HepG2 (cell line): ENCODE measurements around the gene RHBDF2. TPM values are rescaled to one million over a fixed set of nuclear protein-coding genes. Genes with fewer than 3 reads are reported as not detected.

Experiments used
- ATAC-seq: fragments of 200-7000 bp; cut with Tn5 transposase; 3 replicates; pipeline ENCODE4 v1.9.1; 2020; ENCODE audit warnings: mild to moderate bottlenecking, moderate library complexity
- BruUV-seq: library from RNA; stranded (reverse); fragments of 400-500 nt; replicated peaks from 2 replicates; lab custom pipeline; 2021; lab: Mats Ljungman, UMichigan
- CTCF ChIA-PET: fragments of 300-600 bp; formaldehyde crosslinking; extraction: SDS; loops from one replicate; lab custom pipeline; 2021; ENCODE audit warnings: low total read pairs, inconsistent platforms, low intra/inter-chr PET ratio; lab: Yijun Ruan, JAX
- POLR2A ChIA-PET: fragments of 350-600 bp; sonication (Branson Sonifier 250); formaldehyde crosslinking; loops from one replicate; lab custom pipeline; 2020; ENCODE audit warnings: antibody characterized with exemption, inconsistent platforms; lab: Yijun Ruan, JAX
- DNase-seq: peaks from one replicate; pipeline ENCODE4 v3.0.0-alpha.2; 2015; ENCODE audit warnings: low spot score
- FAIRE-seq: peaks from 3 replicates; lab custom pipeline; 2011; peaks lifted over from hg19 to GRCh38; lab: Jason Lieb, UNC
- H2AFZ ChIP-seq: one replicate; pipeline ENCODE4 v1.6.1; 2011; ENCODE audit warnings: low read length, inconsistent platforms
- H3K27ac ChIP-seq: fragments of 300-600 bp; 3 replicates; pipeline ENCODE4 v1.8.0; 2011; ENCODE audit warnings: mixed run types, mild to moderate bottlenecking, mixed read lengths, low read length, inconsistent platforms; ENCODE audit not compliant: insufficient read depth; ENCODE audit errors: extremely low read length
- H3K27me3 ChIP-seq, 2 experiments: fragments of 200-600 bp in 1 of 2; 2 replicates in 1 of 2; 3 replicates in 1 of 2; pipeline versions ENCODE4 v1.6.0 to v1.8.0; 2011; ENCODE audit warnings: low read length in 2 of 2, mild to moderate bottlenecking in 2 of 2, moderate library complexity in 2 of 2, inconsistent platforms in 1 of 2; ENCODE audit not compliant: insufficient read depth in 2 of 2, control insufficient read depth in 1 of 2
- H3K36me3 ChIP-seq, 2 experiments: fragments of 200-600 bp in 1 of 2; replicated peaks in 1 of 2; 2 replicates in 1 of 2; 3 replicates in 1 of 2; pipeline versions ENCODE4 v1.5.1 to v1.8.0; 2011; ENCODE audit warnings: low read length in 2 of 2, inconsistent platforms in 1 of 2; ENCODE audit not compliant: insufficient read depth in 2 of 2, control insufficient read depth in 1 of 2
- H3K4me1 ChIP-seq: 2 replicates; pipeline ENCODE4 v1.5.1; 2012; ENCODE audit warnings: low read length, inconsistent platforms; ENCODE audit not compliant: insufficient read depth
- H3K4me2 ChIP-seq: 2 replicates; pipeline ENCODE4 v1.6.0; 2011; ENCODE audit warnings: low read depth, low read length, inconsistent platforms
- H3K4me3 ChIP-seq, 3 experiments: fragments of 200-600 bp in 1 of 3; sonication (generic), shearing (Covaris generic) in 1 of 3; replicated peaks in 1 of 3; 2 replicates each; pipeline ENCODE4 v1.5.1; 2011 to 2016; ENCODE audit warnings: low read length in 3 of 3, inconsistent platforms in 2 of 3, low read depth in 2 of 3, mild to moderate bottlenecking in 2 of 3, control low read depth in 1 of 3, mixed read lengths in 1 of 3; ENCODE audit not compliant: insufficient read depth in 1 of 3
- H3K79me2 ChIP-seq: one replicate; pipeline ENCODE4 v1.6.1; 2011; ENCODE audit warnings: low read length, inconsistent platforms; ENCODE audit not compliant: insufficient read depth
- H3K9ac ChIP-seq: 2 replicates; pipeline ENCODE4 v1.6.0; 2011; ENCODE audit warnings: mild to moderate bottlenecking, low read depth, low read length, inconsistent platforms; ENCODE audit not compliant: insufficient read depth
- H3K9me3 ChIP-seq: 2 replicates; pipeline ENCODE4 v1.5.1; 2012; ENCODE audit warnings: mild to moderate bottlenecking, low read length
- H4K20me1 ChIP-seq: 2 replicates; pipeline ENCODE4 v1.6.0; 2011; ENCODE audit warnings: inconsistent platforms, mild to moderate bottlenecking, low read length, moderate library complexity; ENCODE audit not compliant: insufficient read depth
- ATM ChIP-seq: fragments of 450-650 bp; IDR thresholded peaks from 2 replicates; pipeline ENCODE4 v1.7.1; 2017; ENCODE audit warnings: mild to moderate bottlenecking, borderline replicate concordance
- GZF1 ChIP-seq: sonication (generic); formaldehyde crosslinking; IDR thresholded peaks from 2 replicates; pipeline ENCODE4 v1.5.1; 2020; ENCODE audit warnings: mild to moderate bottlenecking, missing genetic modification reagents
- HES4 ChIP-seq: sonication (generic); formaldehyde crosslinking; IDR thresholded peaks from 2 replicates; pipeline ENCODE4 v1.9.0; 2021; ENCODE audit warnings: mild to moderate bottlenecking, missing genetic modification reagents, borderline replicate concordance
- HMG20B ChIP-seq: conservative IDR thresholded peaks from 2 replicates; pipeline ENCODE4 v1.6.1; 2016; ENCODE audit warnings: missing genetic modification reagents, missing compliant biosample characterization
- HNF4G ChIP-seq, 2 experiments: sonication (generic) in 1 of 2; formaldehyde crosslinking in 1 of 2; IDR thresholded peaks; 2 replicates each; pipeline versions ENCODE4 v1.4.0 to v1.6.1; 2011 to 2020; ENCODE audit warnings: borderline replicate concordance in 2 of 2, low read depth in 2 of 2, mild to moderate bottlenecking in 2 of 2, low read length in 1 of 2, missing genetic modification reagents in 1 of 2, moderate library complexity in 1 of 2
- IRX3 ChIP-seq: sonication (generic); formaldehyde crosslinking; IDR thresholded peaks from 2 replicates; pipeline ENCODE4 v1.8.1; 2023; ENCODE audit warnings: mild to moderate bottlenecking, low read depth, missing genetic modification reagents, borderline replicate concordance
- KAT7 ChIP-seq: IDR thresholded peaks from 2 replicates; pipeline ENCODE4 v1.6.1; 2018; ENCODE audit warnings: borderline replicate concordance, missing compliant biosample characterization
- MED8 ChIP-seq: sonication (generic); formaldehyde crosslinking; IDR thresholded peaks from 2 replicates; pipeline ENCODE4 v1.8.1; 2023; ENCODE audit warnings: mild to moderate bottlenecking, missing genetic modification reagents; ENCODE audit not compliant: insufficient replicate concordance
- PRMT3 ChIP-seq: sonication (generic); formaldehyde crosslinking; IDR thresholded peaks from 2 replicates; pipeline ENCODE4 v1.8.1; 2022; ENCODE audit warnings: low read depth, mild to moderate bottlenecking, moderate library complexity, missing genetic modification reagents, borderline replicate concordance
- SIN3B ChIP-seq: fragments of 150-350 bp; IDR thresholded peaks from 2 replicates; pipeline ENCODE4 v1.6.1; 2014; ENCODE audit warnings: low read length
- SMARCC2 ChIP-seq: fragments of 450-650 bp; IDR thresholded peaks from 2 replicates; pipeline ENCODE4 v1.6.1; 2017; ENCODE audit warnings: antibody characterized with exemption, mild to moderate bottlenecking
- SRSF1 ChIP-seq: fragments of 200-400 bp; formaldehyde crosslinking; optimal IDR thresholded peaks from 2 replicates; pipeline ENCODE3; 2017; ENCODE audit warnings: mild to moderate bottlenecking, low read depth, low read length, moderate library complexity
- TOE1 ChIP-seq: sonication (generic); formaldehyde crosslinking; IDR thresholded peaks from 2 replicates; pipeline ENCODE4 v1.4.0; 2020; ENCODE audit warnings: mild to moderate bottlenecking, missing genetic modification reagents
- U2AF2 ChIP-seq: fragments of 200-400 bp; formaldehyde crosslinking; IDR thresholded peaks from 2 replicates; pipeline ENCODE4 v1.6.1; 2017; ENCODE audit warnings: low read depth, mild to moderate bottlenecking, low read length
- ZNF383 ChIP-seq: sonication (generic); formaldehyde crosslinking; IDR thresholded peaks from 2 replicates; pipeline ENCODE4 v1.4.0; 2020; ENCODE audit warnings: missing genetic modification reagents, mild to moderate bottlenecking, borderline replicate concordance
- ZNF547 ChIP-seq: sonication (generic); formaldehyde crosslinking; IDR thresholded peaks from 2 replicates; pipeline ENCODE4 v1.5.1; 2020; ENCODE audit warnings: mild to moderate bottlenecking, missing genetic modification reagents
- ZNF749 ChIP-seq: sonication (generic); formaldehyde crosslinking; IDR thresholded peaks from 2 replicates; pipeline ENCODE4 v1.8.0; 2022; ENCODE audit warnings: mild to moderate bottlenecking, missing genetic modification reagents, moderate library complexity, borderline replicate concordance
- ZNF761 ChIP-seq: sonication (generic); formaldehyde crosslinking; conservative IDR thresholded peaks from 2 replicates; pipeline ENCODE4 v1.4.0; 2020; ENCODE audit warnings: mild to moderate bottlenecking, missing genetic modification reagents
- ZNF777 ChIP-seq: sonication (generic); formaldehyde crosslinking; IDR thresholded peaks from 2 replicates; pipeline ENCODE4 v1.4.0; 2020; ENCODE audit warnings: missing genetic modification reagents
- ZNF878 ChIP-seq: sonication (generic); formaldehyde crosslinking; IDR thresholded peaks from 2 replicates; pipeline ENCODE4 v1.8.1; 2023; ENCODE audit warnings: mild to moderate bottlenecking, missing genetic modification reagents, moderate library complexity
- WGBS: methylation state at CpG from one replicate; pipeline ENCODE4 v1.1.6; 2017; ENCODE audit warnings: low lambda C conversion rate; 5-methylcytosine and 5-hydroxymethylcytosine counted together
- in situ Hi-C: cut with HindIII; loops from 2 replicates; pipeline ENCODE4 v1.10.0; 2017; ENCODE audit warnings: low pct_unique_long_range_greater_than_20kb; ENCODE audit not compliant: extremely low pct_ligation_motif_present
- intact Hi-C: fragments of 100-400 bp; cut with micrococcal nuclease; formaldehyde crosslinking; loops from one replicate; pipeline ENCODE4 v1.10.0; 2022; ENCODE audit not compliant: unreplicated experiment
- polyA plus RNA-seq, 8 experiments: library from polyadenylated mRNA; depleted of rRNA in 3 of 8; stranded (reverse) in 7 of 8; unstranded in 1 of 8; fragments of >200 nt; fragmentation: Illumina TruSeq in 4 of 8; extraction: Trizol in 4 of 8; gene quantifications; 2 replicates each; pipeline versions ENCODE4 v1.2.1 to v1.2.3, GENCODE V29; 2011 to 2016; ENCODE audit warnings: low read depth in 4 of 8, missing spikeins in 1 of 8, mixed read lengths in 1 of 8; ENCODE audit not compliant: insufficient read depth in 1 of 8
- total RNA-seq, 5 experiments: library from RNA; depleted of rRNA; stranded (reverse); fragments of >200 nt; fragmentation: Illumina TruSeq; extraction: Trizol; gene quantifications; 2 replicates each; pipeline ENCODE4 v1.2.3, GENCODE V29; 2016; ENCODE audit warnings: low read depth in 1 of 5
- TF ChIP-seq, protein P1 (sequence below): sonication (generic); formaldehyde crosslinking; IDR thresholded peaks from 2 replicates; pipeline ENCODE4 v1.5.1; 2020; ENCODE audit warnings: mild to moderate bottlenecking, missing genetic modification reagents

Gene RHBDF2
- total and polyA plus RNA-seq, 2 of the 13 experiments (the other 11 are each of a cell fraction or from before 2014, with no cell fraction given), result 7.8 to 24.2 TPM

GRCh38 chr17:76499267-76499667, 2.0 kb downstream of the RHBDF2 start (continued):
- TF ChIP-seq, protein P1, sequence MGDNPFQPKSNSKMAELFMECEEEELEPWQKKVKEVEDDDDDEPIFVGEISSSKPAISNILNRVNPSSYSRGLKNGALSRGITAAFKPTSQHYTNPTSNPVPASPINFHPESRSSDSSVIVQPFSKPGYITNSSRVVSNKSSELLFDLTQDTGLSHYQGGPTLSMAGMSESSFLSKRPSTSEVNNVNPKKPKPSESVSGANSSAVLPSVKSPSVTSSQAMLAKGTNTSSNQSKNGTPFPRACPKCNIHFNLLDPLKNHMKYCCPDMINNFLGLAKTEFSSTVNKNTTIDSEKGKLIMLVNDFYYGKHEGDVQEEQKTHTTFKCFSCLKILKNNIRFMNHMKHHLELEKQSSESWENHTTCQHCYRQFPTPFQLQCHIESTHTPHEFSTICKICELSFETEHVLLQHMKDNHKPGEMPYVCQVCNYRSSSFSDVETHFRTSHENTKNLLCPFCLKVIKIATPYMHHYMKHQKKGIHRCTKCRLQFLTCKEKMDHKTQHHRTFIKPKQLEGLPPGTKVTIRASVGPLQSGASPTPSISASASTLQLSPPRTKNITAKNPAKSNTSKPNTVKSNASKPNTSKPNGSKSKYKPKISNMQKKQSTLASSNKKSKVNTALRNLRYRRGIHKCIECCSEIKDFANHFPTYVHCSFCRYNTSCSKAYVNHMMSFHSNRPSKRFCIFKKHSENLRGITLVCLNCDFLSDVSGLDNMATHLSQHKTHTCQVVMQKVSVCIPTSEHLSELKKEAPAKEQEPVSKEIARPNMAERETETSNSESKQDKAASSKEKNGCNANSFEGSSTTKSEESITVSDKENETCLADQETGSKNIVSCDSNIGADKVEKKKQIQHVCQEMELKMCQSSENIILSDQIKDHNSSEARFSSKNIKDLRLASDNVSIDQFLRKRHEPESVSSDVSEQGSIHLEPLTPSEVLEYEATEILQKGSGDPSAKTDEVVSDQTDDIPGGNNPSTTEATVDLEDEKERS (CRISPR knock-in tag), result peak; percentile 46; the same call in 1 of the 2 replicates
- TF ChIP-seq ATM, result no peak

- DNase-seq (no peak), ATAC-seq (no peak), FAIRE-seq (no peak)
- H2AFZ ChIP-seq, result no peak overlapping the region
- TF ChIP-seq ZNF383 (CRISPR knock-in tag), result no peak
- no peak for TF ChIP-seq HES4 (CRISPR knock-in tag)
- peak; percentile 22; the same call in 1 of the 2 replicates for TF ChIP-seq ZNF777
- 0 out of 2 replicates have a peak, but pooled peaks have one; percentile 13 for TF ChIP-seq ZNF749 (CRISPR knock-in tag)
- no peak for TF ChIP-seq SMARCC2
- TF ChIP-seq SIN3B, result no peak
- TF ChIP-seq ZNF878, result 0 out of 2 replicates have a peak, but pooled peaks have one; percentile 3
- 0 out of 2 replicates have a peak, but pooled peaks have one; percentile 35 for TF ChIP-seq U2AF2
- TF ChIP-seq HNF4G (IDR thresholded peaks at IDR 0.05; ENCODE audit: borderline replicate concordance, low read depth, low read length), result no peak
- 0 out of 2 replicates have a peak, but pooled peaks have one; percentile 3 for TF ChIP-seq HNF4G (CRISPR knock-in tag; IDR thresholded peaks at IDR 0.05; ENCODE audit: borderline replicate concordance, low read depth)
- TF ChIP-seq ZNF761 (CRISPR knock-in tag), result no peak
- no peak for TF ChIP-seq ZNF547 (CRISPR knock-in tag)
- TF ChIP-seq IRX3 (CRISPR knock-in tag), result no peak
- 0 out of 2 replicates have a peak, but pooled peaks have one; percentile 42 for TF ChIP-seq PRMT3 (CRISPR knock-in tag)
- TF ChIP-seq TOE1 (CRISPR knock-in tag), result no peak
- peak; percentile 0 for TF ChIP-seq SRSF1
- TF ChIP-seq HMG20B (CRISPR knock-in tag), result no peak
- no peak for TF ChIP-seq GZF1 (CRISPR knock-in tag)
- TF ChIP-seq MED8, result peak; percentile 9
- TF ChIP-seq KAT7 (CRISPR knock-in tag), result no peak
- WGBS, result 14% methylated on average over 4 of the region's 4 CpGs
- H3K4me1 ChIP-seq, result peaks cover 64% of the 10 kb centered on the region
- H3K4me3 ChIP-seq, result peak overlapping the region; percentile 35 to 99 (median 40); a peak in 5 of 6 replicates
- no TSS peak for BruUV-seq
- peak overlapping the region; percentile 91 for H3K9ac ChIP-seq
- H3K27me3 ChIP-seq, result no peaks in the 10 kb centered on the region; a peak in 1 of 5 replicates
- POLR2A ChIA-PET, result interaction anchor here (0.6 to 8.2 kb wide), 30 partner anchors 10 to 719 kb away, joined by 3 to 252 read pairs (median 9); partner anchors contain the start of genes AANAT, MFSD11, PRPSAP1 and SPHK1
- H4K20me1 ChIP-seq, result peaks cover 18% of the 10 kb centered on the region; the same call in 1 of the 2 replicates
- CTCF ChIA-PET, result interaction anchor here (1.2 kb wide), 1 partner anchor 33 kb away, joined by 3 read pairs; no protein-coding TSS in a partner anchor
- intact Hi-C loops (no loop called here), in situ Hi-C loops (no loop called here)
- peak overlapping the region; percentile 61 for H3K27ac ChIP-seq
- no peaks in the 10 kb centered on the region for H3K9me3 ChIP-seq
- H3K79me2 ChIP-seq, result peaks cover 29% of the 10 kb centered on the region
- 0 out of 5 replicates have a peak, but pooled peaks cover 0 to 1% of the 10 kb centered on the region in 2 experiments for H3K36me3 ChIP-seq
- H3K4me2 ChIP-seq, result peak overlapping the region; percentile 93
Observed at GRCh38 chr17:76498876-76499251, 2.4 kb downstream of the RHBDF2 start.
